22Rv1 (cell line): ENCODE data around the gene TRIM29.

Experiments
- ZFX ChIP-seq: fragments of 450-650 bp; IDR thresholded peaks from 2 replicates; pipeline ENCODE4 v1.6.1; 2017; ENCODE audit warnings: antibody characterized with exemption, borderline replicate concordance
- TF ChIP-seq, protein P1 (sequence below): fragments of 450-650 bp; IDR thresholded peaks from 2 replicates; pipeline ENCODE4 v1.5.1; 2017; ENCODE audit warnings: mild to moderate bottlenecking

DNA sequence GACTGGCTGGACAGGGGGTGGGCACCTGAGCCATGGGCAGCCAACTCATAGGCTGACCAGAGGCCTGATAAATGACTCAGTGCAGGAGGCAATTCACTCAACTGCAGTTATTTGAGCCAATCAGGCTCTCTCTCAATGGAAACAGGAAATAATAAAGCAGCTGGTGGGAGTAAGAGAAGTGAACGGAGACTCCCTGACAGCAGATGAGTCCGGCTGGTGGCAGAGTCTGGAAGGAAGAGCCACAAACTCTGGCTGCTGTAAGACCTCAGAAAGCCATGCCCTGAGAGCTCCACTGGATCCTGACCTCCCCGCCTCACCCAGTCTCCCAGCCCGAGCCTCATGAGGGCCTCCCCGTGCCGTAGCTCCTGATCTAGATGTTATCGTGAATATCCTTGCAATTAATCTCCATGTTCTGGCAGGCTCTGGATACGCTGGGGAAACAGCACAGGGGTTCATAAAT is 69.8 kb downstream of the TRIM29 start:
- TF ChIP-seq, protein P1, sequence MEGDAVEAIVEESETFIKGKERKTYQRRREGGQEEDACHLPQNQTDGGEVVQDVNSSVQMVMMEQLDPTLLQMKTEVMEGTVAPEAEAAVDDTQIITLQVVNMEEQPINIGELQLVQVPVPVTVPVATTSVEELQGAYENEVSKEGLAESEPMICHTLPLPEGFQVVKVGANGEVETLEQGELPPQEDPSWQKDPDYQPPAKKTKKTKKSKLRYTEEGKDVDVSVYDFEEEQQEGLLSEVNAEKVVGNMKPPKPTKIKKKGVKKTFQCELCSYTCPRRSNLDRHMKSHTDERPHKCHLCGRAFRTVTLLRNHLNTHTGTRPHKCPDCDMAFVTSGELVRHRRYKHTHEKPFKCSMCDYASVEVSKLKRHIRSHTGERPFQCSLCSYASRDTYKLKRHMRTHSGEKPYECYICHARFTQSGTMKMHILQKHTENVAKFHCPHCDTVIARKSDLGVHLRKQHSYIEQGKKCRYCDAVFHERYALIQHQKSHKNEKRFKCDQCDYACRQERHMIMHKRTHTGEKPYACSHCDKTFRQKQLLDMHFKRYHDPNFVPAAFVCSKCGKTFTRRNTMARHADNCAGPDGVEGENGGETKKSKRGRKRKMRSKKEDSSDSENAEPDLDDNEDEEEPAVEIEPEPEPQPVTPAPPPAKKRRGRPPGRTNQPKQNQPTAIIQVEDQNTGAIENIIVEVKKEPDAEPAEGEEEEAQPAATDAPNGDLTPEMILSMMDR, result no peak
- TF ChIP-seq ZFX, result no peak
